Liver (tissue), 3 donors: ENCODE results near the gene SPI1.

ENCODE experiments used
- ATF3 ChIP-seq: IDR thresholded peaks from 2 replicates; pipeline ENCODE4 v1.6.1; 2016; ENCODE audit warnings: antibody characterized with exemption
- EGR1 ChIP-seq, 2 donors: IDR thresholded peaks; 2 replicates each; pipeline ENCODE4 v1.6.1; 2016 to 2018; ENCODE audit warnings: antibody characterized with exemption in 2 of 2, low read depth in 2 of 2
- FOXA2 ChIP-seq: IDR thresholded peaks from 2 replicates; pipeline ENCODE4 v1.6.1; 2016; ENCODE audit warnings: antibody characterized with exemption
- GABPA ChIP-seq, 2 donors: IDR thresholded peaks in 1 of 2; conservative IDR thresholded peaks in 1 of 2; 2 replicates each; pipeline ENCODE4 v1.6.1; 2016; ENCODE audit warnings: antibody characterized with exemption in 2 of 2, mild to moderate bottlenecking in 1 of 2, moderate library complexity in 1 of 2
- JUND ChIP-seq, 2 donors: IDR thresholded peaks; 2 replicates each; pipeline ENCODE4 v1.6.1; 2016; ENCODE audit warnings: antibody characterized with exemption in 2 of 2
- RAD21 ChIP-seq, 2 donors: IDR thresholded peaks; 2 replicates each; pipeline ENCODE4 v1.6.1; 2016; ENCODE audit warnings: antibody characterized with exemption in 2 of 2, mild to moderate bottlenecking in 2 of 2
- REST ChIP-seq: IDR thresholded peaks from 2 replicates; pipeline ENCODE4 v1.6.1; 2016; ENCODE audit warnings: antibody characterized with exemption, mild to moderate bottlenecking
- SP1 ChIP-seq: IDR thresholded peaks from 2 replicates; pipeline ENCODE4 v1.6.1; 2018; ENCODE audit warnings: antibody characterized with exemption, mild to moderate bottlenecking
- TF ChIP-seq, protein P1 (sequence below): fragments of 150-350 bp; IDR thresholded peaks from 2 replicates; pipeline ENCODE4 v1.5.1; 2017; ENCODE audit warnings: improper control_type of control experiment, low read depth, low read length; ENCODE audit not compliant: missing input control
- donor health status: healthy.
- donor health status: healthy.

GRCh38 chr11:47358731-47359051, 19.7 kb downstream of the SPI1 start:
- TF ChIP-seq, protein P1, sequence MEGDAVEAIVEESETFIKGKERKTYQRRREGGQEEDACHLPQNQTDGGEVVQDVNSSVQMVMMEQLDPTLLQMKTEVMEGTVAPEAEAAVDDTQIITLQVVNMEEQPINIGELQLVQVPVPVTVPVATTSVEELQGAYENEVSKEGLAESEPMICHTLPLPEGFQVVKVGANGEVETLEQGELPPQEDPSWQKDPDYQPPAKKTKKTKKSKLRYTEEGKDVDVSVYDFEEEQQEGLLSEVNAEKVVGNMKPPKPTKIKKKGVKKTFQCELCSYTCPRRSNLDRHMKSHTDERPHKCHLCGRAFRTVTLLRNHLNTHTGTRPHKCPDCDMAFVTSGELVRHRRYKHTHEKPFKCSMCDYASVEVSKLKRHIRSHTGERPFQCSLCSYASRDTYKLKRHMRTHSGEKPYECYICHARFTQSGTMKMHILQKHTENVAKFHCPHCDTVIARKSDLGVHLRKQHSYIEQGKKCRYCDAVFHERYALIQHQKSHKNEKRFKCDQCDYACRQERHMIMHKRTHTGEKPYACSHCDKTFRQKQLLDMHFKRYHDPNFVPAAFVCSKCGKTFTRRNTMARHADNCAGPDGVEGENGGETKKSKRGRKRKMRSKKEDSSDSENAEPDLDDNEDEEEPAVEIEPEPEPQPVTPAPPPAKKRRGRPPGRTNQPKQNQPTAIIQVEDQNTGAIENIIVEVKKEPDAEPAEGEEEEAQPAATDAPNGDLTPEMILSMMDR = no peak
- no peak for TF ChIP-seq REST
- TF ChIP-seq ATF3 = no peak
- TF ChIP-seq GABPA (IDR thresholded peaks at IDR 0.05 in 1 of 2, conservative IDR thresholded peaks at IDR 0.05 in 1 of 2) = no peak
- TF ChIP-seq EGR1 (IDR thresholded peaks at IDR 0.05; ENCODE audit: low read depth in 2 of 2) = no peak
- no peak for TF ChIP-seq FOXA2
- no peak for TF ChIP-seq JUND (IDR thresholded peaks at IDR 0.05)
- no peak for TF ChIP-seq RAD21 (IDR thresholded peaks at IDR 0.05)
- TF ChIP-seq SP1 = no peak
